HuH-7 (cell line): Measurements from ENCODE around the gene DNAH17.

Experiments
- DNase-seq: peaks from one replicate; pipeline ENCODE4 v3.0.0; 2011; ENCODE audit warnings: low spot score

Gene DNAH17

GRCh38 chr17:78541488-78542206, 35.5 kb downstream of the DNAH17 start:
- DNase-seq = no peak

- no peak for DNase-seq
Observed at GRCh38 chr17:78539781-78540180, 37.4 kb downstream of the DNAH17 start.

DNA sequence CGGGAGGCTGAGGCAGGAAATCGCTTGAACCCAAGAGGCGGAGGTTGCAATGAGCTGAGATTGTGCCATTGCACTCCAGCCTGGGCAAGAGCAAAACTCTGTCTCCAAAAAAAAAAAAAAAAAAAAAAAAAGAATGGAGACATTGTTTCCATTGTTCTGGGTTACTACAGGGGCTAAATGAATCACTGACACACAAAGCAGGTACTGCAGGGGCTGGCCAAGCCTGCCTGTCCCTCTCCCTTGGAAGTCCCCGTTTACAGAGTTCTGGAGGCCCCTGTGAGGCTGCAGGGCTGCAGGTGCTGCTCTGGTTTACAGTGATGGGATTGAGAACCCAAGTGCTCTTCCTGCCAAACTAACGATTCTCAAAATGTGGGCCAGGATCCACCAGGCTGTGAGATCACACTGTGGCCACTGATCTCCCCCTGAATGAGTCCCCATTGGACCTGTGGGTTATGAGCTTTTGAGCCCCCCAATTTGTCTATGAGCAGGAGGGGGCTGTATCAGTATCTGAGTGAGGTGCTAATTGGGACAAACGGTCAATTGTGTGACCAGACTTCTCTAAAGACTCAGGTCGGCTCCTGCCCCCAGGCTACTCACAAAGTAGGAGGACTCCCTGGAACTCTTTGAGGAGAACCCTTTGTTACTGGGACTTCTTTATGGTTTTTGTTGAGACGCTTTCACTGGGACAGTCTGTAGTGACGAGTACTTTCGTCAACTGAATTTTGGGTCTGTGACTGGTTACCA, 39.0 kb downstream of the DNAH17 start:
- no peak for DNase-seq

DNA sequence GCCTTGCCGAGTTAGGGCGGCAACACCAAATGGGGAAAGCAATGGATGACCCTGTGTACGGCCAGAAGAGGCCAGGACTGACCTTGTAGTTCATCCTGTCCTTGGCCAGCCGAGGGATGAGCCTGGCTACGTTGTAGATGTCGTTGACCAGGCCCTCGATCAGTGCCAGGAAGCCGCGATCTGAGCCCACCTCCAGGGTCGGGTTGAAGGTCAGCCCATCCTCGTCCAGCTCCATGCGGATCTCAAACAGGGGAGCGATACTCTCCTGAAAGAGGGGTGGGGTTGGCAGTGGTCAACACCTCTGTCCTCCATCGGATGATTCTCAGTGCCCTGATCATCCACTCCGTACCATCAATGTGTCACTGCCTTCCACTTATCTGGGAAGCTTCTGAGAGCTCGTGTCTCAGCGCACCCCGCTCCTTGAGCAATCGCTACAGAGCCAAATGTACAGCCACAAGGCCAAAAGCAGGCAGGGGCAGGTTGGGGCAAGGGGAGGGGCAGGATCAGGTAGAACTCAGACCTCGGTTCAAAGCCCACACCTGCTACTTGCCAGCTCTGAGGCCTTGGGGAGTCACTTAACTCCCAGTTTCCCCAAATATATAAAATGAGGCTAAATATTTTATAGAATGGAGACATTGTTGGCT, 39.9 kb downstream of the DNAH17 start:
- DNase-seq = no peak

- no peak for DNase-seq
Observed at GRCh38 chr17:78535273-78536197, 41.7 kb downstream of the DNAH17 start.

DNA sequence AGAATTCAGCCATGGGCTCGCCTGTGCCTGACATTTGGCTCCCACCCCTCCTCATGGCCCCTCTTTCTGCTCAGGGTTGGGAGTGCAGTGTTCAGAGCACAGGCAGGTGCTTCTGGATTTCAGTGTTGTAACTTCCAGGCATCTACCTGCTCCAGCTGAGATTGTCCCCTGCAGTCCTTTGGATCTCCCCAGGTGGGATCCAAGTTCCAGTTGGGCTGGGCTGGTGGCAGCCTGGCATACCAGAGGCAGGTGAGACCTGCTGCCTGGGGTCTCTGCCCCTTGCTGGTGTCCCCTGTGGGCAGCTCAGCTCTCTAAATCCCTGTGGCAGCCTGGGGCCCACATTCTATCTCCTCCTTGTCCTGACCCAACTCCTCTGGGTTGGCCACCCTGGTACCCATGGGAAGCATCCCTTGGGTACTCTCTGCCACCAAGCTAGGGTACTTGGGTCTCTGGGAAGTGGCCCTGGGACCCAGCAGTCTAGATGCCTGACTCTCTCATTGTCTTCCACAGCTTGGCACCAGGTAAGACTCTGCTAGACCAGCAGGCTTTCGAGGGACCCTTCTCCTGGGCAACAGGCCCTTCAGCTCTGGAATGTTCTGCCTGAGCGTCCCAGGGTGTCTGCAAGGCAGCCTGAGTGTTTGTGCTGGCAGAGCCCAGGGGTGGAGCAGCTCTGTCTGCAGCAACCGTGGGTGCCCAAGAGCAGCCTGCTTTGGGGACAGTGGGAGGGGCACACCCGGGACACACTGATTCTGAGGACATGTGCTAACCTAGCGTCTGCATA, 42.5 kb downstream of the DNAH17 start:
- no peak for DNase-seq

DNA sequence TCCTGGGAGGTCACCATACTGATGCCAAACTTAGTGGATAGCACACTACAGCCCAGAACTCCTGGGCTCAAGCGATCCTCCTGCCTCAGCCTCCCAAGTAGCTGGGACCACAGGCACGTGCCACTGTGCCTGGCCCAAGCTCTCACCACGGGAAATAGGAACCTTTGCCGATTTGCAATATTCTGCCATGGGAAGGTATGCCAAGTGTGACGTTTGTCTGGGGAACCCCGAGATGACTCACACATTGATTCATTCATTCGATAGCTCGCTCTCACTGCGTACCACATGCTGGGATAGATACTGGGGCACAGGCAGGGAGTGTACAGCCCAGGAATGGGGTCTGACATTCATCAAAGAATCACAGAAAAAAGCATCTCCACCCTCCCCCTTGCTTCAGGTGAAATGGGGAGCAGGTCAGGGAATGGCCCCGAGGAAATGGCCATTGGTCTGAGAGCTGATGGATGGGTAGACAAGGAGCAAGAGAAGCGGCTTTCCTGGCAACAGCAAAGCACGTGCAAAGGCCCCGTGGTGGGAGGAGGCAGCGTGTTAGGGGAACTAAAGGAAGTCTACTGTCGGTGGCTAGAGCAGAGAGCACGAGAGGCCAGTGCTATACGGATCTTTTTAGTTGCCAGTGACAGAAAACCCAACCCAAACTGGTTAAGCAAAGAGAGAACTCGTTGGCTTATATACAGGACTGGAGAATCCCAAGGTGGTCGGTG, 44.1 kb downstream of the DNAH17 start:
- DNase-seq = no peak

DNA sequence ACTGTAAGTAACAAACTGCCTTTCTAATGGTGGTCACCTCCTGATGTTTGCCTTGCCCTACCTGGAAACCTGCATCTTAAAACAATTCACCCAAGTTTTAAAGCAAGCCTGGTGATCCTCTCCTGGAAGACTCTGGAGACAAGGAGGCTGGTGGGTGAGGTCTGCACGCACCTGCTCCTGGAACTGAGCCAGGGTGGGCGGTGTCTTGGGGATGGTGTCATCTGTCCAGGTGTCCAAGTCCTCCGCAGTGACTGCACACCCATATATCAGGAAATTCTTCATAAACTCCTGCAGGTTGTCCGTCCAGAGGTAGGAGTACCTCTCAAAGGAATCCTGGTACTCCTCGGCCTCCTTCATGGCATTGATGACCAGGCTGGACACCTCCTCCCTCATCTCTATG, 44.9 kb downstream of the DNAH17 start:
- DNase-seq = no peak

DNA sequence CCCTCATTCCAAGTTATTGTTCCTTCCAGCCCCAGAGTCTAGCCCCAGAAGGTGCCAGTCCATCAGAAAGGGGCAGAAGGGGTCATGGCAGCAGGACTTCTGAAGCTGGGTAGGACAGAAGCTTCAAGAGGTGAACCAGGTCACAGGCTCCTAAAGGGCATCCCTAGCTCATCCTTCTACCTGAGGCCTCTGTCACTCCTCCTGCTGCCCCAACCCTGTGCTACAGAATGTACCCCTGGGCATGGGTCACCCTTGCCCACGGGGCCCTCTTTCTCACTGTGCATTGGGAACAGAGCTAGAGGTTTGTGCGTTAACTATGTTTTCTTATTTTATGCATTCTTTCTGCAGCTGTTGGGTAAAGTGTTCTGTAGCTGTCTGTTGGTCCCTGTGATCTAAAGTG, 46.5 kb downstream of the DNAH17 start:
- DNase-seq = no peak

- DNase-seq = no peak
Observed at GRCh38 chr17:78529871-78530670, 47.1 kb downstream of the DNAH17 start.

DNA sequence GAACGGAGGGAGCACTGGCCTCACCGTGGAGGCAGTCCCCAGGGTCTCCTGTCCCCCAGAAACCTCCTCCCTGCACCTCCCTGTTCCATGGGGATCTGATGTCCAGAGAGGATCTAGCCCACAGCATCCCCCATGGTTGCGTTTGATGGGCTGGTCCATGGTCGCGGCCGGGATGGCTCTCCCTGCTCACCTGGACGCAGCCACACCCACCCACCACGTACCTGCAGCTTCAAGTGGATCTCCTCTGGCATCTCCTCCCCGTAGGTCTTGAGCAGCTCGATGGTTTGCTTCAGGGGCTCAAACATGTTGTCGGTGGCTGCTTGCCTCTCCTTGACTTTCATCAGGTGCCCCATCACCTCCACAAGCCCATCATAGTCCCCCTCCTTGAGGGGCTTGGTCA, 47.9 kb downstream of the DNAH17 start:
- no peak for DNase-seq

GRCh38 chr17:78528541-78528940, 48.7 kb downstream of the DNAH17 start:
- DNase-seq = no peak

DNA sequence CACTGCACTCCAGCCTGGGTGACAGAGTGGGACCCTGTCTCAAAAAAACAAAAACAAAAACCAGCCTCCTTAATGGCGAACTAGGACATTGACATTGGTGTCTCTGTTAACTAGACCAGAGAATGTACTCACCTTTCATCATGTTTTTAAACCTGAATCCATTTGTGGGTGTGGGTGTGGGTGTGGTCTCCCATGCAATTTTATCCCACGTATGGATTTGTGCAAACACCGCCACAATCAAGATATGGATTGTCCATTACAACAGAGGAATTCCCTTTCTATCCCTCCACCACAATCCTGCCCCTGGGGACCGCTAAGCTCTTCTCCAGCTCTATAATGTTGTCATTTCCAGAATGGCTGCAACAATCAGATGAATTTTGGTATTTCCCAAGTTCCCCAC, 49.9 kb downstream of the DNAH17 start:
- no peak for DNase-seq

DNA sequence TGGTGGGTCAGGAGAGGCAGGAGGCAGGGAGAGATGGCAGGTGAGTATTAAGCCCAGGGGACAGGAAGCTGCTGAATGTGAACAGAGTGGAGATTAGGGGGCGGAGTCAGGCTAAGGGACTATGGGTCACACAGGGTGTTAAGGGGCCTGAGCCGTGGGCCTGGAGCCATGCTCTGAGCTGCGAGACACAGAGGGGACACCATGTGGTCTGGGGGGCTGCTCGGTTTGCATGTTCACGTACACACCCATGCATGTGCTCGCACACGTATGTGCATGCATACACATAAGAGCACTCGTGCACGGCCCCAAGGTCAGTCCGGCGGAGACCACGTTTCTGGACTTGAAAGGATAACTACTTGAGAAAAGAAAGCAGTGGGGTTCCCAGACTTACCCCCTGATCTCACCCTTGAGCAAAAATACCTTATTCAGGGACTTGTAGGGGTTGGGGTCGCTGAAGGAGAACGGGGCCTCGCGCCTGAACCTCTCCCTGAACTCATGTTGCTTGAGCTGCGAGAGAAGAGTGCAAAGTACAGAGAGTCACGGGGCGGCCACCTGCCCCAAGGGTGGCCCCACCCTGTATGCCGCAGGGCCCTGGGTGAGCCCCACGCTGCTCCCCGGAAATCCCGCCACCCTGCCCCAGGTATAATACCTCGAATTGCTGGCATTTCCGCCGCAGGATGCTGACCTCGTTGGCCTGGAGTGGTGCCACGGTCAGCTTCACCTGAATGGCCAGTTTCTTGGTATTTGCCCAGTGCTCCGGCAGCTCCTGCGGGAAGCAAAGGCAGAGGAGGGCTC, 50.8 kb downstream of the DNAH17 start:
- no peak for DNase-seq

- no peak for DNase-seq
Observed at GRCh38 chr17:78525511-78526160, 51.6 kb downstream of the DNAH17 start.

DNA sequence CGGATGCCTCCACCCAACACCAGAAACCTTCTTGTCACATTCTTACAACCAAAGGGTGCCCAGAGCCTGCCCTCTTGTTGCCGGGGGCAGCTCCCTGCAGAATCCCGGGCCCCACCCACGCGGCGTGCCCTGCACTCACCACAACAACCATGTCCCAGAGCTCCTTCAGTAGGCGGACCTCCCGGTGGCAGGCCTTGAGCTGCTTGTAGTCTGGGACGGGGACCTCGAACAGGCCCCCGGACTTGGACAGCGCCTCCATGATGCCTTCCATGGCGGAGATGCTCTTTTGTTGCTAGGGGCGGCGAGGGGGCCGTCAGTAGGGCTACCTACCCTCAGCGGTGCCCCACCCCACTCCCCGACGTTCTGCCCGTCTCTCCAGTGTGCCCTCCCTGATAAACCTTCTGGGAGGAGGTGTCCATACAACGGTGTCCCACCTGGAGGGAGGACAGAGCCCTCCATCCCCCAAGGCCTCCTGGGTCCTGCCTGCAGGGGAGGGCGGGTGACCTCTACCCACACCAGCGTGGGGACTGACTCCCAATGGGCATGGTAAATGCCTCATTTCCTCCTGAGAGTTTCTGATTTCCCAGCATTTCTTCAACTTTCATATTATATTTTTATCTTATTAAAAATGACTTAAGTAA, 52.2 kb downstream of the DNAH17 start:
- no peak for DNase-seq

DNA sequence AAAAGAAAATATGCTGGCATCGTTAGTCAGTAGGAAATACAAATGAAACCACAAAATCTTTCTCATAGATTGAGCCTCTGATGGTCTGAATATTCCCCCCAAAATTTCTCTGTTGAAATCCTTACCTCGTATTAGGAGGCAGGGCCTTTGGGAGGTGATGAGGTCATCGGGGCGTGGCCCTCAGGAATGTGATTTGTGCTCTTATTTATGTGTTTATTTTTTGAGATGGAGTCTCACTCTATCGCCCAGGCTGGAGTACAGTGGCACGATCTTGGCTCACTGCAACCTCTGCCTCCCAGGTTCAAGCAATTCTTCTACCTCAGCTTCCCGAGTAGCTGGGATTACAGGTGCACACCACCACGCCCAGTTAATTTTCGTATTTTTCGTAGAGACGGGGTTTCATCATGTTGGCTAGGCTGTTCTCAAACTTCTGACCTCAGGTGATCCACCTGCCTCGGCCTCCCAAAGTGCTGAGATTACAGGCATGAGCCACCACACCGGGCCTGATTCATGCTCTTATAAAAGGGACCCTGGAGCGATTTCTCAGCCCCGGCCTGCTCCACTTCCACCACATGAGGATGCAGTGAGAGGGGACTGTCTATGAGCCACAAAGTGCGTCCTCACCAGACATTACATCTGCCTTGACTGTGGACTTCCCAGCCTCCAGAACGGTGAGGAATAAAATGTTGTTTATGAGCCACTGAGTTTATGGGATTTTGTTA, 53.1 kb downstream of the DNAH17 start:
- no peak for DNase-seq
